Right lobe of liver (tissue), 4 donors: ENCODE results near the gene STK32B.

Experiments used
- POLR2A ChIP-seq: fragments of 450-650 bp; IDR thresholded peaks from one replicate; pipeline ENCODE4 v1.6.1; 2017; ENCODE audit warnings: antibody characterized with exemption, mild to moderate bottlenecking
- TF ChIP-seq, protein P1 (sequence below), 4 donors: fragments of 200-600 bp in 3 of 4; fragments of 450-650 bp in 1 of 4; IDR thresholded peaks; one replicate each; pipeline versions ENCODE4 v1.5.1 to v1.8.0; 2016 to 2022; ENCODE audit warnings: antibody characterized with exemption in 4 of 4, mild to moderate bottlenecking in 2 of 4
- donor health status: DM: no; HTN: no; CAD: no.
- donor health status: DM: no; HTN: no; CAD: no.
- donor health status: DM: no; HTN: yes; CAD: no.

DNA sequence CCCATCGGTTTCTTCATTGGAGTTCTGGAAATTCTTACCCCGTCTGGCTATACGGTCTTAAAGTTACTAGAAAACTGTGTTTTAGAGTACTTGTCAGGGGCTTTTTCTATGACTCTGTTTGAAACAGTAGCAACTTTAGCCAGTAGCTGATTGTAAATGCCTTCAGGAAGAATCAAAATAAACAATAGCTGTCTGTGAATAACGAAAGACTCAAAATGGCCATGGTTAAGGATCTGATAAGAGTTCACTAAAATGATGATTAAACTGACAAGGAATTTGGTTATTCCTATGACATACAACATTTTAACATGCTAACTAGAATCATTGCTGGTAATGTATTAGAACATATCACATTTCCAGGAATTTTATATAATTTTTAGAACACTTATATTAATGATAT lies 466.1 kb downstream of the STK32B start:
- TF ChIP-seq, protein P1, sequence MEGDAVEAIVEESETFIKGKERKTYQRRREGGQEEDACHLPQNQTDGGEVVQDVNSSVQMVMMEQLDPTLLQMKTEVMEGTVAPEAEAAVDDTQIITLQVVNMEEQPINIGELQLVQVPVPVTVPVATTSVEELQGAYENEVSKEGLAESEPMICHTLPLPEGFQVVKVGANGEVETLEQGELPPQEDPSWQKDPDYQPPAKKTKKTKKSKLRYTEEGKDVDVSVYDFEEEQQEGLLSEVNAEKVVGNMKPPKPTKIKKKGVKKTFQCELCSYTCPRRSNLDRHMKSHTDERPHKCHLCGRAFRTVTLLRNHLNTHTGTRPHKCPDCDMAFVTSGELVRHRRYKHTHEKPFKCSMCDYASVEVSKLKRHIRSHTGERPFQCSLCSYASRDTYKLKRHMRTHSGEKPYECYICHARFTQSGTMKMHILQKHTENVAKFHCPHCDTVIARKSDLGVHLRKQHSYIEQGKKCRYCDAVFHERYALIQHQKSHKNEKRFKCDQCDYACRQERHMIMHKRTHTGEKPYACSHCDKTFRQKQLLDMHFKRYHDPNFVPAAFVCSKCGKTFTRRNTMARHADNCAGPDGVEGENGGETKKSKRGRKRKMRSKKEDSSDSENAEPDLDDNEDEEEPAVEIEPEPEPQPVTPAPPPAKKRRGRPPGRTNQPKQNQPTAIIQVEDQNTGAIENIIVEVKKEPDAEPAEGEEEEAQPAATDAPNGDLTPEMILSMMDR (IDR thresholded peaks at IDR 0.05): no peak
- TF ChIP-seq POLR2A: no peak
